ENCODE measurements around the gene TTC5.
"Not testable (repeated sequence)": the region's sequence is repeated elsewhere in the genome, so short reads cannot be mapped to it uniquely, and the experiment has no call there.

The TTC5 gene, protein sequence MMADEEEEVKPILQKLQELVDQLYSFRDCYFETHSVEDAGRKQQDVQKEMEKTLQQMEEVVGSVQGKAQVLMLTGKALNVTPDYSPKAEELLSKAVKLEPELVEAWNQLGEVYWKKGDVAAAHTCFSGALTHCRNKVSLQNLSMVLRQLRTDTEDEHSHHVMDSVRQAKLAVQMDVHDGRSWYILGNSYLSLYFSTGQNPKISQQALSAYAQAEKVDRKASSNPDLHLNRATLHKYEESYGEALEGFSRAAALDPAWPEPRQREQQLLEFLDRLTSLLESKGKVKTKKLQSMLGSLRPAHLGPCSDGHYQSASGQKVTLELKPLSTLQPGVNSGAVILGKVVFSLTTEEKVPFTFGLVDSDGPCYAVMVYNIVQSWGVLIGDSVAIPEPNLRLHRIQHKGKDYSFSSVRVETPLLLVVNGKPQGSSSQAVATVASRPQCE

DNA sequence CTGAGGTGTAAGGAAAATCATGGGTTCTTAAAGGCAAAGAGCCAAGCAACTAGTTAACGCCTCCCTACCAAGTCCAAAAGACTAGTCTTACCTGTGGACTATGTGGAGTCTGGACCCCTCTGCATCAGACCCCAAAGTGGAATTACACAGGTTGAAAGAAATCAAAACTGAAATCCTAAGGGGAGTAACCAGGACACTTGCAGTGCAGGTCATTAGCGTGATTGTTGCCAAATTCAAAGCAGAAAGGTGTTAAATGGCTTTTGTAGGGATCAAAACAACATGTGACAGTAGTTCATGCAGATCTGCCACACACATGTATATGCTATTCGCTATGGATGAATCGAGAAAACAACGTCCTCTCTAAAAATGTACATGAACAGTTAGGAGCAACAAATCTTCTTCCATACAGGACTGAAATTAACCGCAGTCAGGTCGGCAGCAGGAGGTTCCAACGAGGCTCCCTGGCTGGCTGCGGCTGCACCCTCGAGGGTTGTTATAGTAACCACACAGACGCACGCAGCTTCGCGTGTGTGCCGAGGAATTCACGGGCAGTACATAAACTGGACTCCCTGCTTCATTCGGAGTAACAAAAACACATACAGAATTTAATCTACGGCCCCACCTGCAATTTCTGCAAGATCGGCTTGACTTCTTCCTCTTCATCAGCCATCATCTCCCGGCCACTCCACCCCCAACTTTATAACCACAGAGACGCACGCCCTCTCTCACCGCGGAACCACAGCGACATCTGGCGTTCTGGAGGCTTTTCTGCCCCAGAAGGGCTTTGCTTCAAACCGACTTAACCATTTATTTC lies at the start of gene TTC5:
TTC5 (minus strand) TSS at position 687 of the 814 bp plus-strand sequence; CDS start at position 673, 14 bp downstream.
- DNase-seq, result peak; percentile 7

DNA sequence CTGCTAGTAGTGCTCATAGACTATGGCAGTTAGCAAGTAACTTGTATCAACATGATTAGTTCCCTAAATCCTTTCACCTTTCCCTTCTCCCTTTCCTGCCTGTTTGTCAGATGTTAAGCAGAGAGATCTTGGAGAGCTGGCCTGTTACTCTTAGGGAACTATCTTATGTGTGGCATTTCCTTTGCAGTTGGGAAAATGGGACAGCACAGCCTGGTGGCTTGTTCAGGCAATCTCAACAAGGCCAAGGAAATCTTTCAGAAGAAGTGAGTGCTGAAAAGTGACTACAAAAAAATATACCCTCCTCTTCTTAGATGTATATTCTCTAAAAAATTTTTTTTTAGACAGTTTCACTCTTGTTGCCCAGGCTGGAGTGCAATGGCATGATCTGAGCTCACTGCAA lies 45.1 kb upstream of the TTC5 start:
- no peak for DNase-seq

DNA sequence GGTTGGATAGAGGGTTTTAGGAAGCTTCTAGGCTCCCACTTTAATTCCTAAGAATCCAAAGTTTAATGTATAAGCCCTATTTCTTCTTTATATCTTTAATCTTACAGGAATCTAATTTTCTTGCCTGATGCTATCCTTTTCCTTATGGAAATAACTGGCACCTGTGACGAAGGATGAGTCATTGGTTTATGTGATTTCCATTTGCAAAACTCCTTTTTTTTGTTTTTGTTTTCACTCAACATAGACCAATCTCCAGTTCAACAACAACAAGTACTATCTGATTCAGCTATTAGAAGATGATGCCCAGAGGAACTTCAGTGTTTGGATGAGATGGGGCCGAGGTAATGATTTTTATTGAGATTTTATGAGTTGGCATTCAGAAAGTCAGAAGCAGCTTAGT lies 44.5 kb upstream of the TTC5 start:
- no peak for DNase-seq

DNA sequence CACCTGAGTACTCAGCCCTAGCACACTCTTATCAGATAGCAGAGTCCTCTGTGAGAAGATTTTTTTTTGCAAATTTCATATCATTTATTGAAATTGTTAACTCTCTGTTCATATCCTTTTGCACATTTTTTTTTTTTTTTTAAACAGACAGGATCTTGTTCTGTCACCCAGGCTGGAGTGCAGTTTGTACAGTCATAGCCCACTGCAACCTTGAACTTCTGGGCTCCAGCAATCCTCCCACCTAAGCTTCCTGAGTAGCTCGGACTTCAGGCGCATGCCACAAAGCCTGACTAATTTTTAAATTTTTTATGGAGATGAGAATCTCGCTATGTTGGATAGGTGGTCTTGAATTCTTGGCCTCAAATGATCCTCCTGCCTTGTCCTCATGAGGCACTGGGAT lies 42.0 kb upstream of the TTC5 start:
- DNase-seq, result no peak

DNA sequence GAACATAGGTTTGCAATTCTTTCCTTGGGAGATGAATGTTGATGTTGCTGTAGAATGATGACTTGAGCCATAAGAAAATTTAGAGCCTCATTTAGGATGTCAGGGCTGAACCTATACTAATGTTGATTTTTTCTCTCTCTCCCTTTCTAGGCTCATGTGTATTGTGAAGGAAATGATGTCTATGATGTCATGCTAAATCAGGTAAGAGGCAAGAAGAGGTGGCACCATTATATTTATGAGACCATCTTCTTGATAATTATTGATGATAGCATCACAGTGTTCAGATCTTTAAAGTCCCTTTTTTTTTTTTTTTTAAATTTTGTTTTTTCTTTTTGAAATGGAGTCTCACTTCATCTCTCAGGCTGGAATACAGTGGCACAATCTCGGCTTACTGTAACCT lies 41.0 kb upstream of the TTC5 start:
- no peak for DNase-seq

DNA sequence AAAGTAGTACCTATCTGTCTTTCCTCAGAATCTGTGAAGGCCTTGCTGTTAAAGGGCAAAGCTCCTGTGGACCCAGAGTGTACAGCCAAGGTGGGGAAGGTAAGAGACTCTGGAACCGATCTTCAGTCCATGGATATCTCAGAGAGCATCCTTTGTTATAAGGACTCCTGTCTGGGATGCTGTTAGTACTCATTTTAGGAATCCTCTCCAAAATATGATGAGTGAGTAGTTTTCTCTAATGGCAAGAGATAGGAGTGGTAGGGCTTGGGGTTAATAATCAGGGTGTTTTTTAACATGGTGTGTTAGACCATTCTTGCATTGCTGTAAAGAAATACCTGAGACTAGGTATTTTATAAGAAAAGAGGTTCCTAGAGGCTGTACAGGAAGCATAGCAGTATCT lies 39.6 kb upstream of the TTC5 start:
- DNase-seq, result no peak

DNA sequence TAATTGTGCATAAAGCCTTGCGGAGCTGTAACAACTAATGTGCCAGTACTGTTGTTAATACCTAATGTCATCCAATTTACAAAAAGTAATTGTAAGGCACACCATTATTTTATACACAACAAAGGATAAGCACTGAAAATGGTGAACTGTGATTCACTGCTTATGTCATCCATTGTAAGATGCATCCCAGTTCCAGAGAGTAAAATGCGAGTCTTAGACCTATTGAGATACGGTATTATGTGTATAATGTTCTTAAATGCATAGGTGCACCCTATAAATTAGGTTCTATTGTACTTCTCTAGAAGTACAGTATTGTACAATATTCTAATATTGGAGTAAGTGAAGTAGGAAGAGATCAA lies 38.1 kb upstream of the TTC5 start:
- DNase-seq, result no peak

DNA sequence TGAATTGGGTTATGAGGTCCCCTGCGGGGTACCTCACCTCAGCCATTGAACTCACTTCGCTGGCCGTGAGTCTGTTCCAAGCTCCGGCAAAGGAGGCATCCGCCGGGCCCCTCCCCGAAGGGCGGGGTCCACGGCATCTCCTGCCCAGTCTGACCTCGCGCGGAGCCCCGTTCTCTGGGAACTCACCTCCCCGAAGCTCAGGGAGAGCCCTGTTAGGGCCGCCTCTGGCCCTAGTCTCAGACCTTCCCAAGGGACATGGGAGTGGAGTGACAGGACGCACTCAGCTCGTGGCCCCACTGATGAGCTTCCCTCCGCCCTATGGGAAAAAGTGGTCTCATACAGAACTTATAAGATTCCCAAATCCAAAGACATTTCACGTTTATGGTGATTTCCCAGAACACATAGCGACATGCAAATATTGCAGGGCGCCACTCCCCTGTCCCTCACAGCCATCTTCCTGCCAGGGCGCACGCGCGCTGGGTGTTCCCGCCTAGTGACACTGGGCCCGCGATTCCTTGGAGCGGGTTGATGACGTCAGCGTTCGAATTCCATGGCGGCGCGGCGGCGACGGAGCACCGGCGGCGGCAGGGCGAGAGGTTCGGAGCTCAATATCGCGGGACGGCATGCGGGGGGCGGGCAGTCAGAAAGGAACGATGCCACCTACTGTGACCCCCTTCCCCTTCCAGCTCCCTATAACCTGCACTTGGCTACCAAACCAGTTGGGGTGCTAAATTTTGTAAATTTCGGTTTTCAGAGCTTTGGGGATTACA lies 37.5 kb upstream of the TTC5 start, which contains the start of gene PARP2:
PARP2 (plus strand) TSS at position 544 of the 770 bp plus-strand sequence; CDS start at position 551, 7 bp downstream.
- DNase-seq, result peak; percentile 97

DNA sequence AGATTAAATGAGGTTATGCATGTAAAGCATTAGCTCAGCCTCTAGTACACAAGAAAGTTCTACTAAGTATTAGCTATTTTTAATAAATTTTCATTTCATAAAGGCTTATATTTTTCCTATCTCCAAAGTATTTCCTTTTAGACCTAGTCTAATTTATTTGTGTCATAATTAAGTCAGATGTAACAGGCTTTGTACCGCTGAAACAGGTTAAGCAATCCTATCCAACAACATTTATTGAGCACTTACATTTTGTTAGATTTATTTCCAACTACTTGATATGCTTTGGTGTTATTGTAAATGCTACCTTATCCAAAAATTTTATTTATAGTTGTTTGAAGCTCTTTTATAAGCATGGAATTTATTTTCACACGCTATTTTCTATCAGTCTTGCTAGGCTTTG lies 35.9 kb upstream of the TTC5 start:
- DNase-seq, result no peak

DNA sequence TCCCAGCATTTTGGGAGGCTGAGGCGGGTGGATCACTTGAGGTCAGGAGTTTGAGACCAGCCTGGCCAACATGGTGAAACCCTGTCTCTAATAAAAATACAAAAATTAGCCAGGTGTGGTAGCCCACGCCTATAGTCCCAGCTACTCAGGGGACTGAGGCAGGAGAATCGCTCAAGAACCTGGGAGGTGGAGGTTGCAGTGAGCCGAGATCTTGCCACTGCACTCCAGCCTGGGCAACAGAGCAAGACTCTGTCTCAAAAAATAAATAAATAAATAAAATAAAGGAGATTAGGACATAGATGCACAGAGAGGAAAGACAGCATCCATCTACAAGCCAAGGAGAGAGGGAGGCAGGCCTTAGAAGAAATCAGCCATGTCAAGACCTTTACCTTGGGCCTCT lies 35.3 kb upstream of the TTC5 start:
- not testable (repeated sequence) for DNase-seq

DNA sequence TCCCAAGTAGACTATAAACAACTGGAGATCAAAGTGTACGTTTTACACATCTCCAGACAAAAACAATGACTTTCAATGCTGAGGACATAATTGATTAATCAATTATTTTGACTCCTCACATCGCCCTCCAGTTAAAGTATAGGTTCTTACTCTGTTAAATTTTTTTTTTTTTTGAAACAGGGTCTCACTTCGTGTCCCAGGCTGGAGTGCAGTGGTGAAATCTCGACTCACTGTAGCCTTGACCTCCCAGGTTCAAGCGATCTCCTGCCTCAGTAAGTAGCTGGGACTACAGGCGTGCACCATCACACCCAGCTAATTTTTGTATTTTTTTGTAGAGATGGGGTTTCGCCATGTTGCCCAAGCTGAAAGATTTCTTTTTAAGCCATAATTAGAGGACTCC lies 28.3 kb upstream of the TTC5 start:
- DNase-seq, result no peak

DNA sequence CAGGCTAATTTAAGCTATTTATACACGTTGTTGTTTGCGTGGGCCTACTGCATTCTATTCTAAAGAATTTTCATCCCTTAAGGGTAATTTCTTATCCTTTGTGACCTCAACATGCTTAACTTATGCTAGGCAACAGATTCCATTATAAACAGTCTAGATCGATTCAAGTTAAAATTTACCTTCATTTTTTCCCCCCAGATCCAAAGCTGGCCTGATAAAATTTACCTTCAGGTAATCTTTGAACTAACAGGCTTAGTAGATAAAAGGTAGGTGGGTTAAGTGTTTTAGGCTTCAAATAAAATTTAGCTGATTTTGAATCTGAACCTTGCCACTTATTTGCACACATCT lies 27.7 kb upstream of the TTC5 start:
- no peak for DNase-seq

DNA sequence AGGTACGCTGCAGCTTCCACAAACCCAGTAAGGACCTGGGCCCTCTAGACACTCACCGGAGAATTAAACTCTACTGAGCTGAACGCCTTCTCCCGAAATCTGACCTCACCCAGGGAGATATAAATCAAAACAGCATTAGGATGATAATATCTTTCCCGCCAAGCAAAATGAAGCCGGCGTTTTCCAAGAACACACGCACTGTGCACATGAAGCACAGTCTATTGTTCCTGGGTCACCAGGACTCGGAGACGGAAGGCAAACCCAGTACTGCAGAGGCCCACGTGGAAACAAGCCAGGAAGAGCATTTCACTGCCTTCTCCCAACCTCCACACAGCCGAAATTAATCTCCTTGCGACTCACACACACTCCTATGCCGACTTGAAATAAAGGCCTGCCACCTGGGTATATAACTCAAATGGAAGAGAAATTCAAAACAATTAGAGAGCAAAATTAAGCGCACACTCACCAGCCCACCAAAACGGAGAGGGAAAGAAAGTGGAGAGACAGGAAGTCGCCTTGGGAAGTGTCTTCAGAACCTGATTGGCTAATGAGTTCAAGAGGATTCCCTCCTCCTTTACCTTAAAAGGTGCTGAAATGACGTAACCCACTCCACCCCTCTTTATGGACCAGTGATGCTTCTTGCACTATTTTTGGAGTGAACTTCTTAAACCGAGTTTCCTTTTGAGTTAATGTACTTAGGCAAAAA lies 27.2 kb upstream of the TTC5 start, which contains the start of gene CCNB1IP1:
CCNB1IP1 (minus strand) TSS at position 492 of the 706 bp plus-strand sequence. CDS start 16,756 bp downstream, outside the sequence.
- peak; percentile 73 for DNase-seq

DNA sequence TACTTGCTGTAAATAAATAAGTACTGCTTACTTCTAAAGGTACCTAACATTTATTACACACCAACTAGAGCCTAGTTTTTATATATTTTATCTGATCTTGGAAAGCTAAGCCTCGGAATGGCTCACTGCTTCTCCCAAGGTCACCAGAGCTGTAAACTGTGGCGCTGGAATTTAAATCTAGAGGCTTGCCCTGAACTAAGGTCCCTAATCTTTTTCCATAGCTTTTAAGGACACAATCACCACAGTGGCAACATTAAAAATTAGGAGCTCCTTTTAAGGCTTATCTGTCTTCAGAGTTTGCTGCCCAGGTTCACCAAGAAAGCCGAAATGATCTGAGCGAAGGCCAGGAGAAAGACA lies 26.7 kb upstream of the TTC5 start:
- DNase-seq, result no peak

DNA sequence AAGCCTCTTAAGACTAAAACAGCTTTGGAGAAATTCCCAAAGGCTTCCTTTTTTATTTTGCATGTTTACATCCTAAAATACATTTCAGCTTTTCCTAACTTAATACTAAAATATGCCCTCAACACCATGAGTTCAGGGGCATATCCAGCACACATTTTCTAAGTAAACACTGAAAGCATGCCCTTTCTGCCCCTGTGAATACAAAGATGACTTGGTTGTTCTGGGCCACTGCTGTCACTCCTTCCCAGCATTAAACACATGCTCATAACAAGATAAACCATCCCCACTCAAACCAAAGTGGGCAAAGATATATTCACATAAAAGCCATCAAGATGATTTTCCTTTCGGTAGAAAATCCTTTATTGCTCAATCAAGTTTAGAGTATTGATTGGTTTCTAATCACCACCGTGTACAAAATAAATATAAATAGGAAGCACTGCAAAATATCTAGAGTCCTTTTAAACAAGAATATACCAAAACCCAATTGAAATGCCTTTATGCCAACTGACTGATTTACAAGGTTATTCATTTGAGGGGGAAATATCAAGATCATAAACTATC lies 25.4 kb upstream of the TTC5 start:
- DNase-seq, result no peak

DNA sequence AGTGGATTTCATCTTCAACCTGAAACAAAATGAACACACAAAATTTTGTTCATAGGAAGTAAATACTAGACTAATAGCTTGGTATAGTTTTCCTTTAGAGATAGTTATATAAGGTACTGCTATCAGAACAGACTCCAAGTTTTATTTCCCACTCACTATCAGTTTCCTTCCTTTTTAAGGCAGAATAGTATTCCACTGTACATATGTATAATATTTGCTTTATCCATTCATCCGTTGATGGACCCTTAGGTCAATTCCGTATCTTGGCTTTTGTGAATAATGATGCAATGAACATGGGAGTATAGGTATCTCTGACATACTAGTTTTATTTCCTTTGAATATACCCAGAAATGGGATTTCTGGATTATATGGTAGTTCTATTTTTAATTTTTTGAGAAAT lies 23.6 kb upstream of the TTC5 start:
- no peak for DNase-seq

DNA sequence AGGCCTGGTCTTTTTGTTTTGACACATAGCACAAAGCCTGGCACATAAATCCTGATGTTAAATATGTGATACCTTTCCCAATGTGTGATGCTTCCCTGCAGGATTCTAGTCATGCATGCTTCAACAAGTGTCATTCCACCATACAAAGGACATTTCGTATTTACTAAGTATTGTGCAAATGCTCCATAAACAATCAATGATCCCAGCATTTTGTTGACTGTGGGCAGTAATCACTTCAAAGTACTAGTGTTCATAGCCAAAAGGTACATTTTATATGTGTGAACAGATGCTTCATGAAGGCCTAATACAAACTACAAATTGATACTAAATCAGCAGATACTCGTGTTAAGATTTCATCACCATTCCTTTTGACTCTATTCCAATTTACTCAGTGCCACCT lies 23.0 kb upstream of the TTC5 start:
- DNase-seq, result no peak

DNA sequence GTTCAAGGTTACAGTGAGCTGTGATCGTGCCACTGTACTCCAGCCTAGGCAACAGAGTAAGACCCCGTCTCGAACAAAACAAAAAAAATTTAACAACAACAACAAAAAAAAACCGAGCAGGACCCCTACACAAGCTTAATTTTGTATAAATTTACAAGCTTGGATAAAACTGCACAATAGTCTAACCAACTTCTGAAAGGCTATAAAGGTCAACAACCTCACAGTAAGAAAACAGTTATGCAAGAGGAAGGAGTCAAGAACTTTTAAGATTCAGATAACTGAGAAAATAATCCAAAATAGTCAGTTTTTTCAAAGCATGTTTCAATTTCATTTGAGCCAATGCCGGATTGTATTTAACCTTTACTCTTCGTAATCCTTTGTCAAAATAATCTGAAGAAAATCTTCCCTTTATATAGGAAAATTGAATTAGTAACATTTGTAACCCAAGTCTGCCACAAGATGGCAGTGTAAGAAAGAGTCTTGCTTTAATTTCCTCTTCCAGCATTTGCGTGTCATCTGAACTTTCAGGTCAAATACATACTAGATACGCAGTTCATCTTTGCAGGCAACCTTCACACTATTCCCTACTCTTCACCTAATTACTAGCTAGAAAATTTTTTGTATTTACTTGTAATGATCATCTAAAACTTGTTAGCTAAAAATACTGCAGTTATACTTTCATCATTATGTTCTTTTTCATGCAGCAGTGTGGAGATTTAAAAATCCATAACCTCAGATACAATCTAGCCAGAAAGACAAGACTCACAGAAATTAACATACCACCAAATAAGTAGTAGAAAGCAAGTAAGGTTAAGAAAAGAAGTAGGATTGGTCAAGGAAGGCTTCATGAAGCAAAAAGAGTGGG lies 21.5 kb upstream of the TTC5 start:
- no peak for DNase-seq

DNA sequence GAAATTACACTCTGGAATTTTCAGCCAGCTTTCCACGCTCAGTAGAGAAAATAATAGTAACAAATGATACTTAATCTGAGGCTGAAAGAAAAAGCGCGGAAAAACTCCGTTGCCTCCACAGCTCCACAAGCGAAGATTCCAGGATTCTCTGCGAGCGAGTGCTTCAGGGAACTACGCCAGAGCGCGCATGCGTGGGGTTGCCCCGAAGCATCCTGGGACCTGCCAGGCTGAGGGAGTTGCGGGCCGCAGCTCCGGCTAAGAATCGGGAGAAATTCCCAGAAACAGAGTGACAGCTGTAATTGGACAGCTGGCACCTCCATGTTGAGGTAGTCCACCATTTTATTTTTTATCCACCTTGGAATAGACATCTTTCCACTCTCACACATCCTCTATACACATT lies 12.0 kb upstream of the TTC5 start:
- DNase-seq, result no peak

DNA sequence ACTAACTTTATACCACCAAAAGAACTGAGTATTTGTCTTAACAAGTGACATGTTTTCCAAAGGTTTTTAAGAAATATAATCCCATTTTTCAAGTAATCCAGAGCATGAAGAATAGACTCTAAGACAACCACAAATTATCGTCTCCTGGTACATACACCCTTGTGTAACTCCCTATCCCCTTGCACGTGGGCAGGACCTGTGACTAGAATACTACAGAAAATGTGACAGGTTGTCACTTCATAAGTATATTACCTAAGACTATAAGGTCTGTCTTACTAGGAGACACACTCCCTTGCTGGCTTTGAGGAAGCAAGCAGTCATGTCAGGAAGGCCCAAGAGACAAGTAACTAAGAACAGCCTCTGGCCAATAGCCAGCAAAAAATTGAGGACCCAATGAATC lies 8.3 kb upstream of the TTC5 start:
- DNase-seq, result no peak

DNA sequence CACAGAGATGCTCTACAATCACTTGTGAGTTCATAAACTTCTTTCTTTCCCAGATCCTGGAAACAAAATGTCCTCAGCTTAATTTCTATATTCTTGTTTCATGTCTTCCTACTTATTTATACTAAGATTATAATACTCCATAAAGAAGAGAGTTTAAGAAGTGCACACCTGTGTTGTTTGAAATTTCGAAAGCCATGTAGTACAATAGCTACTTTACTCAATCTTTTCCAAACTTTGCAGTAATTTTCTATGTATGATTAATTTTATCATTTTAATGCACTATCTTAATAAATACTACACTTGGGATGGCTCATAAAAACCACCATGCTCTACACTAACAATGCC lies 300 bp upstream of the TTC5 start:
- DNase-seq, result no peak

Measured in NCI-H1436 treated with DMSO at 0.1 percent for 48 hours (cell line).